GM23338 (cell line): ENCODE data around the gene LRCH4. TPM values are rescaled to one million over a fixed set of nuclear protein-coding genes. Genes with fewer than 3 reads are reported as not detected.

Experiments used
- ATAC-seq: fragments of 200-7000 bp; cut with Tn5 transposase; 3 replicates; pipeline ENCODE4 v1.9.1; 2020
- DNase-seq: peaks from one replicate; pipeline ENCODE4 v3.0.0-alpha.2; 2015; ENCODE audit warnings: low spot score
- H2AFZ ChIP-seq: fragments of 200-600 bp; sonication (generic); 2 replicates; pipeline ENCODE4 v1.8.0; 2016; ENCODE audit warnings: antibody characterized with exemption, mild to moderate bottlenecking, moderate library complexity
- H3F3A ChIP-seq: fragments of 200-600 bp; sonication (generic); replicated peaks from 2 replicates; pipeline ENCODE4 v1.8.0; 2017; ENCODE audit warnings: antibody characterized with exemption, mixed run types, low read depth
- H3K27ac ChIP-seq: fragments of 200-600 bp; sonication (generic); 2 replicates; pipeline ENCODE4 v1.6.1; 2016; ENCODE audit warnings: low read depth
- H3K27me3 ChIP-seq: fragments of 200-600 bp; sonication (generic); 2 replicates; pipeline ENCODE4 v1.8.0; 2016; ENCODE audit warnings: mild to moderate bottlenecking, mixed run types, moderate library complexity; ENCODE audit not compliant: insufficient read depth
- H3K36me3 ChIP-seq: fragments of 200-600 bp; sonication (generic); 2 replicates; pipeline ENCODE4 v1.8.0; 2016; ENCODE audit warnings: mild to moderate bottlenecking; ENCODE audit not compliant: insufficient read depth
- H3K4me1 ChIP-seq: fragments of 200-600 bp; sonication (generic); 2 replicates; pipeline ENCODE4 v1.8.0; 2016; ENCODE audit warnings: mild to moderate bottlenecking, moderate library complexity; ENCODE audit not compliant: insufficient read depth
- H3K4me2 ChIP-seq: fragments of 200-600 bp; sonication (generic); 2 replicates; pipeline ENCODE4 v1.7.1; 2017; ENCODE audit warnings: mixed run types
- H3K4me3 ChIP-seq: fragments of 200-600 bp; sonication (generic); 2 replicates; pipeline ENCODE4 v1.6.1; 2016; ENCODE audit warnings: mixed run types
- H3K79me2 ChIP-seq: fragments of 200-600 bp; sonication (generic); replicated peaks from 2 replicates; pipeline ENCODE4 v1.8.0; 2017; ENCODE audit warnings: mild to moderate bottlenecking; ENCODE audit not compliant: insufficient read depth
- H3K9me2 ChIP-seq: fragments of 200-600 bp; sonication (generic); 2 replicates; pipeline ENCODE4 v1.8.0; 2017; ENCODE audit not compliant: insufficient read depth
- H4K20me1 ChIP-seq: fragments of 200-600 bp; sonication (generic); replicated peaks from 2 replicates; pipeline ENCODE4 v1.8.0; 2017; ENCODE audit warnings: mild to moderate bottlenecking; ENCODE audit not compliant: insufficient read depth
- H3K27ac Mint-ChIP-seq: 2 replicates; pipeline ENCODE4 v1.8.0; 2020; ENCODE audit warnings: inconsistent platforms, mild to moderate bottlenecking, moderate library complexity, mixed read lengths
- H3K27me3 Mint-ChIP-seq: 3 replicates; pipeline ENCODE4 v1.8.0; 2022; ENCODE audit warnings: low read depth, mild to moderate bottlenecking, moderate library complexity, mixed read lengths, inconsistent platforms; ENCODE audit not compliant: insufficient read depth, poor library complexity
- H3K36me3 Mint-ChIP-seq: 3 replicates; pipeline ENCODE4 v1.8.0; 2021; ENCODE audit warnings: low read depth, mild to moderate bottlenecking, inconsistent platforms, moderate library complexity, mixed read lengths
- H3K4me1 Mint-ChIP-seq: 3 replicates; pipeline ENCODE4 v1.8.0; 2020; ENCODE audit warnings: mild to moderate bottlenecking, inconsistent platforms, mixed read lengths
- H3K4me3 Mint-ChIP-seq: 3 replicates; pipeline ENCODE4 v1.8.0; 2021; ENCODE audit warnings: moderate library complexity, mild to moderate bottlenecking, inconsistent platforms, mixed read lengths
- H3K9me3 Mint-ChIP-seq: 3 replicates; pipeline ENCODE4 v1.8.0; 2020; ENCODE audit warnings: moderate library complexity, mild to moderate bottlenecking, inconsistent platforms, mixed read lengths
- ETS1 ChIP-seq: IDR thresholded peaks from 2 replicates; pipeline ENCODE4 v1.6.1; 2016; ENCODE audit warnings: antibody characterized with exemption
- EZH2 ChIP-seq: fragments of 200-600 bp; sonication (generic); IDR thresholded peaks from one replicate; pipeline ENCODE4 v1.8.0; 2017; ENCODE audit warnings: antibody characterized with exemption, mild to moderate bottlenecking, low read depth; ENCODE audit not compliant: unreplicated experiment
- EZH2phosphoT487 ChIP-seq: fragments of 200-600 bp; sonication (generic); IDR thresholded peaks from one replicate; pipeline ENCODE4 v1.8.1; 2018; ENCODE audit warnings: antibody characterized with exemption; ENCODE audit not compliant: unreplicated experiment
- POLR2AphosphoS5 ChIP-seq: IDR thresholded peaks from 2 replicates; pipeline ENCODE4 v1.6.1; 2016; ENCODE audit warnings: antibody characterized with exemption, low read depth
- STAT1 ChIP-seq: IDR thresholded peaks from one replicate; pipeline ENCODE4 v1.6.1; 2016; ENCODE audit warnings: antibody characterized with exemption; ENCODE audit not compliant: unreplicated experiment
- ZNF114 ChIP-seq: fragments of 250-450 bp; sonication (Bioruptor Pico); IDR thresholded peaks from 2 replicates; pipeline ENCODE4 v1.5.0; 2020; ENCODE audit warnings: mild to moderate bottlenecking, moderate library complexity
- ZNF331 ChIP-seq: fragments of 250-450 bp; sonication (Bioruptor Pico); IDR thresholded peaks from 2 replicates; pipeline ENCODE4 v1.5.0; 2020; ENCODE audit warnings: low read depth, mild to moderate bottlenecking, moderate library complexity
- ZNF462 ChIP-seq: fragments of 250-450 bp; sonication (Bioruptor Pico); IDR thresholded peaks from 2 replicates; pipeline ENCODE4 v1.5.0; 2020; ENCODE audit warnings: mild to moderate bottlenecking, moderate library complexity
- polyA plus RNA-seq: library from polyadenylated mRNA; unstranded; fragments of >200 nt; fragmentation: Nextera tagmentation; extraction: Ambion mirVana; gene quantifications from 2 replicates; pipeline ENCODE4 v1.2.1, GENCODE V29; 2016
- total RNA-seq: library from RNA; depleted of rRNA; stranded (reverse); fragments of >200 nt; shearing (Covaris generic); gene quantifications from 2 replicates; pipeline ENCODE4 v1.2.3, GENCODE V29; 2014
- TF ChIP-seq, protein P1 (sequence below), 2 experiments: fragments of 200-600 bp in 1 of 2; sonication (generic) in 1 of 2; conservative IDR thresholded peaks; 2 replicates each; pipeline versions ENCODE4 v1.5.1 to v1.6.1; 2016 to 2017; ENCODE audit warnings: antibody characterized with exemption in 2 of 2, low read depth in 2 of 2, mild to moderate bottlenecking in 2 of 2, moderate library complexity in 1 of 2

LRCH4 gene
- total and polyA plus RNA-seq, 2 experiments from 2014 or later: 21.4 to 51.0 TPM

DNA sequence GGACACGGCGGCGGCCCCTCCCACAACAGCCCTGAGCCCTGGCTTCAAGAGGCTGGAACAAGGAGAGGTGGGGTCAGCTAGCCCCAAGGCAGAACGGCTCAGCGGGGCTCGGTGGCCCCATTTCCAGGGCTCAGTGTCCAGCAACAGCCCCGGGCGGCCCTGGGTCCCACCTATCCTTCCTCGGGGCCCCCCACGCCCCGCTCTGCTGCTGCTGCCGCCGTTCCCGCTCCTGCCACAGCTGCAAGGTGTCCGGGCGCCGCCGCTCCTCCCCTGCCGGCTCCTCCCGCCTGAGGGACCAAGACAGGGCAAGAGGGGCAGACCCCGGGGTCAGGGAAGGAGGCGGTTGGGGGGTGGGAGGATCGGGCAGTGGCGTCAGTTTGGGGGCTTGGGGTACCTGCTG, 8.8 kb downstream of the LRCH4 start (continued):
- TF ChIP-seq ZNF462 (CRISPR knock-in tag) (no peak), ZNF114 (CRISPR knock-in tag) (no peak), EZH2phosphoT487 (no peak), ETS1 (no peak), EZH2 (no peak), ZNF331 (no peak), STAT1 (no peak), POLR2AphosphoS5 (no peak)

DNA sequence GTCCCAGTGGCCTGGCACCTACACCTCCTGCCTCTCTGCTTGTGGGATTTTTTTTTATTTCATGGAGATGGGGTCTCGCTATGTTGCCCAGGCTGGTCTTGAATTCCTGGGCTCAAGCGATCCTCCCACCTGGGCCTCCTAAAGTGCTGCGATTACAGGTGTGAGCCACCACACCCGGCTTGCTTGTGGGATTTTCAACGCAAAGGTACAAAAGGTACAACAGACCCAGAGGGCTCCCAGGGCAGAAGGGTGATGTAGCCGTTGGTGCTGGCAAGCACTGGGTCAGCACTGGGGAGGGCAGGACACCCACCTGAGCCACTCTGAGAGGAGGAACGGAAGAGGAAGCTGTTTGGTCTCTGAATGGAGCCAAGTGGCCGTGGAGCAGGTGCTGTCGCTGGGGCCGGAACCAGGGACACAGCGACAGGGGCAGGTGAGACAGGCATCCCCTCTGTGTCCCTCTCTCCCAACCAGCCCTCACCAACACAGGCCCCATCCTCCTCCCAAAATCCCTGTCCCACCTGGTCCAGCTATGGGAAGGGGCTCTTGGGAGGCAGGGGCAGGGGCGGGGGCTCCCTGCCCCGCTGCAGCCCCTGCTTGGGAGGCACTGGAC, 9.4 kb downstream of the LRCH4 start:
- ATAC-seq: no peak
- H3K27ac Mint-ChIP-seq: no peak overlapping the region
- Histone ChIP-seq H3K27ac (no peak overlapping the region), H3K9me2 (no peaks in the 10 kb centered on the region), H3K79me2 (no peaks in the 10 kb centered on the region), H3K4me3 (no peak overlapping the region), H3K36me3 (peaks cover 9% of the 10 kb centered on the region; the same call in 1 of the 2 replicates), H3K4me1 (peaks cover 13% of the 10 kb centered on the region), H3K27me3 (no peaks in the 10 kb centered on the region), H3F3A (peaks cover 3% of the 10 kb centered on the region; the same call in 1 of the 2 replicates), H3K4me2 (no peak overlapping the region), H4K20me1 (no peaks in the 10 kb centered on the region), H2AFZ (no peak overlapping the region)
- DNase-seq: no peak
- H3K4me1 Mint-ChIP-seq: peaks cover 11% of the 10 kb centered on the region
- peaks cover 12% of the 10 kb centered on the region for H3K36me3 Mint-ChIP-seq
- TF ChIP-seq, protein P1, sequence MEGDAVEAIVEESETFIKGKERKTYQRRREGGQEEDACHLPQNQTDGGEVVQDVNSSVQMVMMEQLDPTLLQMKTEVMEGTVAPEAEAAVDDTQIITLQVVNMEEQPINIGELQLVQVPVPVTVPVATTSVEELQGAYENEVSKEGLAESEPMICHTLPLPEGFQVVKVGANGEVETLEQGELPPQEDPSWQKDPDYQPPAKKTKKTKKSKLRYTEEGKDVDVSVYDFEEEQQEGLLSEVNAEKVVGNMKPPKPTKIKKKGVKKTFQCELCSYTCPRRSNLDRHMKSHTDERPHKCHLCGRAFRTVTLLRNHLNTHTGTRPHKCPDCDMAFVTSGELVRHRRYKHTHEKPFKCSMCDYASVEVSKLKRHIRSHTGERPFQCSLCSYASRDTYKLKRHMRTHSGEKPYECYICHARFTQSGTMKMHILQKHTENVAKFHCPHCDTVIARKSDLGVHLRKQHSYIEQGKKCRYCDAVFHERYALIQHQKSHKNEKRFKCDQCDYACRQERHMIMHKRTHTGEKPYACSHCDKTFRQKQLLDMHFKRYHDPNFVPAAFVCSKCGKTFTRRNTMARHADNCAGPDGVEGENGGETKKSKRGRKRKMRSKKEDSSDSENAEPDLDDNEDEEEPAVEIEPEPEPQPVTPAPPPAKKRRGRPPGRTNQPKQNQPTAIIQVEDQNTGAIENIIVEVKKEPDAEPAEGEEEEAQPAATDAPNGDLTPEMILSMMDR (conservative IDR thresholded peaks at IDR 0.05; ENCODE audit: low read depth in 2 of 2): no peak
- no peak for TF ChIP-seq ZNF114 (CRISPR knock-in tag)
- H3K27me3 Mint-ChIP-seq: peaks cover 15% of the 10 kb centered on the region
- H3K4me3 Mint-ChIP-seq: no peak overlapping the region
- H3K9me3 Mint-ChIP-seq: no peaks in the 10 kb centered on the region
